DOHH2 (cell line): Measurements from ENCODE around the gene DGCR2.

Experiments
- CTCF ChIP-seq: fragments of 200-600 bp; sonication (generic); IDR thresholded peaks from one replicate; pipeline ENCODE4 v1.5.1; 2014; ENCODE audit warnings: antibody characterized with exemption, mild to moderate bottlenecking, low read depth, low read length; ENCODE audit not compliant: poor library complexity, severe bottlenecking
- EZH2phosphoT487 ChIP-seq: fragments of 200-600 bp; sonication (generic); IDR thresholded peaks from 2 replicates; pipeline ENCODE4 v1.6.1; 2017; ENCODE audit warnings: borderline replicate concordance, mild to moderate bottlenecking, antibody characterized with exemption, low read length, moderate library complexity, mixed read lengths

- TF ChIP-seq CTCF (no peak), EZH2phosphoT487 (no peak)
These were observed 14.5 kb downstream of the DGCR2 start for GRCh38 chr22:19107730-19108074.
